HFF-Myc (cell line): ENCODE data around the gene NKD1.
"Not testable (repeated sequence)": the region's sequence is repeated elsewhere in the genome, so short reads cannot be mapped to it uniquely, and the experiment has no call there.

Experiments used
- DNase-seq: peaks from one replicate; pipeline ENCODE4 v3.0.0-alpha.2; 2011; ENCODE audit warnings: low read depth; ENCODE audit errors: extremely low read depth
- H3K4me3 ChIP-seq: replicated peaks from 2 replicates; pipeline ENCODE4 v1.5.1; 2011; ENCODE audit warnings: low read depth, mild to moderate bottlenecking, control low read depth, low read length
- CTCF ChIP-seq: IDR thresholded peaks from 2 replicates; pipeline ENCODE4 v1.5.1; 2012; ENCODE audit warnings: mild to moderate bottlenecking, low read depth, low read length, control low read depth; ENCODE audit errors: missing control alignments

NKD1 gene

GRCh38 chr16:50501986-50502615, 46.1 kb upstream of the NKD1 start:
- no peak for TF ChIP-seq CTCF
- no peak overlapping the region for H3K4me3 ChIP-seq
- no peak for DNase-seq

GRCh38 chr16:50502616-50503011, 45.6 kb upstream of the NKD1 start:
- TF ChIP-seq CTCF, result no peak
- DNase-seq, result no peak

GRCh38 chr16:50503868-50504531, 44.2 kb upstream of the NKD1 start:
- not testable (repeated sequence) for DNase-seq, H3K4me3 ChIP-seq

More at GRCh38 chr16:50502616-50503011, 45.6 kb upstream of the NKD1 start:
- H3K4me3 ChIP-seq, result no peak overlapping the region

- H3K4me3 ChIP-seq, result no peak overlapping the region
- no peak for TF ChIP-seq CTCF
- DNase-seq, result no peak
Measured at GRCh38 chr16:50505115-50505514, 43.1 kb upstream of the NKD1 start.

- TF ChIP-seq CTCF, result no peak
- H3K4me3 ChIP-seq, result no peak overlapping the region
- DNase-seq, result no peak
Measured at GRCh38 chr16:50505714-50506542, 42.3 kb upstream of the NKD1 start.

- DNase-seq, result no peak
- H3K4me3 ChIP-seq, result no peak overlapping the region
- TF ChIP-seq CTCF, result no peak
Measured at GRCh38 chr16:50506543-50506937, 41.7 kb upstream of the NKD1 start.

GRCh38 chr16:50507397-50507796, 40.8 kb upstream of the NKD1 start:
- TF ChIP-seq CTCF, result no peak
- DNase-seq, result no peak
- no peak overlapping the region for H3K4me3 ChIP-seq
